ENCODE data around the gene ZNF423.
A peak's percentile ranks its signal among the peaks of the same experiment; 100 is the strongest.

Gene ZNF423

GRCh38 chr16:49859125-49859811, 3.4 kb upstream of the ZNF423 start:
- no peak for TF ChIP-seq CTCF (conservative IDR thresholded peaks at IDR 0.05; ENCODE audit: low read length)
- peak overlapping the region; percentile 12; the same call in 1 of the 2 replicates for H3K4me3 ChIP-seq (ENCODE audit: low read length)
- DNase-seq (ENCODE audit: low read depth) = no peak

GRCh38 chr16:49858200-49859124, 2.5 kb upstream of the ZNF423 start:
- no peak for DNase-seq (ENCODE audit: low read depth)
- TF ChIP-seq CTCF (conservative IDR thresholded peaks at IDR 0.05; ENCODE audit: low read length) = no peak
- peak overlapping the region; percentile 12; the same call in 1 of the 2 replicates for H3K4me3 ChIP-seq (ENCODE audit: low read length)

GRCh38 chr16:49857423-49858181, 1.7 kb upstream of the ZNF423 start:
- H3K4me3 ChIP-seq (ENCODE audit: low read length) = peak overlapping the region; percentile 52
- peak; percentile 64 for TF ChIP-seq CTCF (conservative IDR thresholded peaks at IDR 0.05; ENCODE audit: low read length)
- DNase-seq (ENCODE audit: low read depth) = peak; percentile 33

- H3K4me3 ChIP-seq (ENCODE audit: low read length) = peak overlapping the region; percentile 54
- DNase-seq (ENCODE audit: low read depth) = peak; percentile 66
- peak; percentile 25; the same call in 1 of the 2 replicates for TF ChIP-seq CTCF (conservative IDR thresholded peaks at IDR 0.05; ENCODE audit: low read length)
These were observed 889 bp upstream of the ZNF423 start for GRCh38 chr16:49856672-49857330.

- peak overlapping the region; percentile 48 for H3K4me3 ChIP-seq (ENCODE audit: low read length)
- no peak for TF ChIP-seq CTCF (conservative IDR thresholded peaks at IDR 0.05; ENCODE audit: low read length)
- DNase-seq (ENCODE audit: low read depth) = peak; percentile 67
These were observed 561 bp downstream of the ZNF423 start for GRCh38 chr16:49855280-49855821.

- DNase-seq (ENCODE audit: low read depth) = no peak
- peak overlapping the region; percentile 48 for H3K4me3 ChIP-seq (ENCODE audit: low read length)
- no peak for TF ChIP-seq CTCF (conservative IDR thresholded peaks at IDR 0.05; ENCODE audit: low read length)
These were observed 1.1 kb downstream of the ZNF423 start for GRCh38 chr16:49854796-49855203.
